Stimulated activated CD4-positive, alpha-beta T cell treated with anti-CD3 and anti-CD28 coated beads, Interleukin-12 subunit alpha, Interleukin-12 subunit beta, amount 100 ng/mL, for 4 hours (primary cell): ENCODE measurements around the gene ALCAM.
"Not testable (repeated sequence)": the region's sequence is repeated elsewhere in the genome, so short reads cannot be mapped to it uniquely, and the experiment has no call there.

Experiments
- DNase-seq: peaks from one replicate; pipeline ENCODE4 v3.0.0-alpha.2; 2020

ALCAM gene

GRCh38 chr3:105537371-105538080, 170.8 kb downstream of the ALCAM start:
- DNase-seq: no peak

- no peak for DNase-seq
These were observed 171.8 kb downstream of the ALCAM start for GRCh38 chr3:105538483-105538882.

GRCh38 chr3:105539897-105540296, 173.2 kb downstream of the ALCAM start:
- no peak for DNase-seq

GRCh38 chr3:105542282-105543019, 175.7 kb downstream of the ALCAM start:
- DNase-seq: no peak

DNA sequence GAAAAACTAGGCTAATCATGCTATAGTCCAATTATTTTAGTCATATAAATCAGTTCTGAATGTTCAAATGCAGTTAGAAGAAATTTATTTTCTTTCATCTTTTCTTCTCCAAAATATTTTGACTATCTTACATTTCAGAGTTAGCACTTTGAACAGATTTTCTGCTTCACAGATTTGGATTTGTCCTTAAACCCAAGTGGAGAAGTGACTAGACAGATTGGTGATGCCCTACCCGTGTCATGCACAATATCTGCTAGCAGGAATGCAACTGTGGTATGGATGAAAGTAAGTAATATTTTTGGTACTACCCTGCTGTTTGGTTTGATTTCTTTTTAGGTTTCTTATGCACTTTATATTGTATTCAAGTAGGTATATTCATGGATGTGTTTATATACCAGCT, 178.3 kb downstream of the ALCAM start:
- DNase-seq: no peak

DNA sequence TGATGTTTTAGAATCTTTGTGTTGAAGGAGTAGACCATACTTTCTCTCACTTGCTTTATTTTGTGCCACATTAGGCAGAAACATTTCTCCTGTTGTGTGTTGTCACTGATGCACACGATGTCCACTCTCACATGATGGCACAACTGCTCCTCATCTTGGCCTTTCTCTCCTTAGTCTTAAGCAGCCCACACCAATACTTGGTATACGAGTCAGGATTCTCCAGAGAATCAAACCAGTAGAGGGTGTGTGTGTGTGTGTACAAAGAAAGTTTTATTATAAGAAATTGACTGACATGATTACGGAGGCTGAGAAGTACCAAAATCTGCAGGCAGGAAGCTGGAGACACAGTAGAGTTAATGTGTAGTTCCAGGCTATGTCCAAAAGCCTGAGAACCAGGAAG, 187.1 kb downstream of the ALCAM start:
- no peak for DNase-seq

GRCh38 chr3:105555206-105555605, 188.5 kb downstream of the ALCAM start:
- DNase-seq: no peak

GRCh38 chr3:105559856-105560255, 193.1 kb downstream of the ALCAM start:
- no peak for DNase-seq

DNA sequence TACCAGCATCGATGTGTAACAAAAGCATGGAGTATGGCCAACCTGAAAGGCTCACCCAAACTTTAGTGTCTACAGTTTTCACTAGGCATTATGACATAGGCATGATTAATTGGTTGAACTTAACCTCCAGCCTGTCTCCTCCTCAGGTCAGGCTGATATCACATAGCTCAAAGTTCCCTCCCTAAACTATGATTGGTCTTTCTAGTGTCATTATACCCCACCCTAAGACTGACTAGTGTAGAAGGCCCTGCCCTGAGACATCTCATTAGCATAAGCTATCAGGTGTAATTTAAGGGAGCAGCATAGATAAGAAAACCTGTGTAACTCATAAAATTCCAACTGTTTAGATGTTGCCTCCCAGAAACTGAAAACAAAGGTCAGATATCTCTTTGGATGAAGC, 195.2 kb downstream of the ALCAM start:
- no peak for DNase-seq

DNA sequence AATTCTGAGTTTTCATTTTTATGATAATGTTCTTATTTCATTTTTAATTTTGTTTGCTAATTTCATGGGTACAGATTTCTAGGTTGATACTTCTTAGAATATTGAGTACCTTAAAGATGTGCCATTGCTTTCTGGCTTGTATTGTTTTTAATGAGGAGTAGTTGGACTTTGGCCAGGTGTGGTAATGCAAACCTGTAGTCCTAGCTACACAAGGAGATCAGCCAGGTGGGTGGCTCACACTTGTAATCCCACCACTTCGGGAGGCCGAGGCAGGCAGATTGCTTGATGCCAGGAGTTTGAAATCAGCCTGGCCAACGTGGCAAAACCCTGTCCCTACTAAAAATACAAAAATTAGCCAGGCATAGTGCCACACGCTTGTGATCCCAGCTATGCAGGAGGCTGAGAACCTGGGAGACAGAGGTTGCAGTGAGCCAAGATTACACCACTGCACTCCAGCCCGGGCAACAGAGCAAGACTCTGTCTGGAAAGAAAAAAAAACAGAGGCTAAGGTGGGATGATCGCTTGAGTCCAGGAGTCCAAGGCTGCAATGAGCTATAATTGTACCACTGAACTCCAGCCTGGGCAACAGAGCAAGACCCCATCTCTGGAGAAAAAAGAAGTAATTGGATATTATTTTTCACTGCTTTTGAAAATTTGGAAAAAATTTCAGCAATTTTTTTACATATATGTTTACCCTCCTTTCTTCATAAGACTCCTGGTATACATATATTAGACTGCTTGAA, 198.0 kb downstream of the ALCAM start:
- no peak for DNase-seq

- no peak for DNase-seq
These were observed 204.3 kb downstream of the ALCAM start for GRCh38 chr3:105571005-105571404.

- DNase-seq: no peak
These were observed 205.8 kb downstream of the ALCAM start for GRCh38 chr3:105572501-105572900.

- no peak for DNase-seq
These were observed 212.7 kb downstream of the ALCAM start for GRCh38 chr3:105579439-105579838.

GRCh38 chr3:105580296-105580965, 213.7 kb downstream of the ALCAM start:
- DNase-seq: no peak

DNA sequence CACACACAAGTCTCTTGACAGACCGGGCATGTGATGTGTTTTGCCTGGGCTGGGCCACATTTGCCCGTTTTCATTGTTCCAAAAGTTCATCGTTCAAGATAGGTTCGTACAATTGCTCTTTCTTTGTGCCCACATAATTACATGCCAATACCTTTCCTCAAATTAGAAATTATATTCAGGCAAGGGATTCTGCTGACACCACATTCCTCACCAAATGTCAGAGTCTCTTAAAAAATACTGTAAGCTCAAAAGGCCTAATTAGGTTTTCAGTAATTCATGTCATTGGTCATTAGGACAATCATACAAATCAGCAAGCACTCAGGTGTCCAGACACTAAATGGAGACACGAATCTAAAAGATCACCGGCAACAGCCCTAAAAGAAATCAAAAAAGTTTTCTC, 215.3 kb downstream of the ALCAM start:
- no peak for DNase-seq

DNA sequence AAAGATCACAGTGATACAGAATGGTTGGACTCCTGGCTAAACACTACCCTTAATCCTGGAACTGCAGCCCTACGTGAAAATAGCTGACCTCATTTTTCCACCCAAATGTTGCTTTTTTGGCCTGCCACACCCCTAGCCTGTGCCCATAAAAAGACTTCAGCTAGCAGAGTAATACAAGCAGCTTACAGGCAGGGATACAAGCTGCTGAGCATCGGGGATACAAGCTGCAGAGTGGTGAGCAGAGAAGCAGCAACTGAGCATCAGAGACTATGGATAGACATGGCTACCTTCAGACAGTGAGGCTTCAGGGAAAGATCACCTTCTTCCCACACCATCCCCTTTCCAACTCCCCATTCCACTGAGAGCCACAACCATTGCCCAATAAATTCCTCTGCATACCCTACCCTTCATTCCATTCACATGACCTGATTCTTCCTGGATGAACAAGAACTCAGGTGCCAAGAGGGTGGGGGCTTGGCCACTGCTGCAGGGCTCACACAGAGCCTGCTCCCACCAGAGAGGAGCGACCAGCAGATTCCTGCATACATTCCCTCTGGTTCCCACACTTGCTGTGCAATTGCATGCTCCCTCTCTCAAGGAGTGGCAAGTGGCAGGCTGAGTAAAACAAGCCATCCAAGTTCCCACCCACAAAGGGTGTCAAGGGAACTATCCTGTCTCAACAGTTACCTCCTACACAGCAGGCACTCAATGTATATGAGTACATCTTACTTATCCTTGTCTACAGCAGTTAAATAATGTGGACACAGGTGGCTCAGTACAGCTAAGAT, 217.5 kb downstream of the ALCAM start:
- DNase-seq: no peak

DNA sequence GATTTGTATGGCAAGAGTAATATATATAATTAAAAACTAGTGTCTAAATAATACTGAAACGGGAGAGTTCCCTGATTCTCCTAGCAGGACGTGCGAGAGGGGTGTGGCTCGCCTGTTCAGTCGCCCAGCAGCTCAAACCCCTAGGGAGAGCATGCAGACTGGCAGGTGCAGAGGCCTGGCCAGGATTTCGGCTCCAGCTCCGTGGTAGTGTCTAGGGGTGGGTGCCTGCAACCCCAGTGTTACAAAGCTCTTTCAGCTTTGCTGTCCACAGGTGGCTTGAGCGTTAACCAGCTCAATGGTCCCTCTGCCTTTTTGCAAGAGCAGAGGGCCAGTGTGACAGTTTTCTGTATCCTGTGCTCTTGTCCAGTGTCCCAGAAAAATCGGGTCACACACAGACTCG, 226.6 kb downstream of the ALCAM start:
- no peak for DNase-seq

- no peak for DNase-seq
These were observed 227.5 kb downstream of the ALCAM start for GRCh38 chr3:105594219-105594618.

GRCh38 chr3:105598042-105598796, 231.5 kb downstream of the ALCAM start:
- DNase-seq: no peak

DNA sequence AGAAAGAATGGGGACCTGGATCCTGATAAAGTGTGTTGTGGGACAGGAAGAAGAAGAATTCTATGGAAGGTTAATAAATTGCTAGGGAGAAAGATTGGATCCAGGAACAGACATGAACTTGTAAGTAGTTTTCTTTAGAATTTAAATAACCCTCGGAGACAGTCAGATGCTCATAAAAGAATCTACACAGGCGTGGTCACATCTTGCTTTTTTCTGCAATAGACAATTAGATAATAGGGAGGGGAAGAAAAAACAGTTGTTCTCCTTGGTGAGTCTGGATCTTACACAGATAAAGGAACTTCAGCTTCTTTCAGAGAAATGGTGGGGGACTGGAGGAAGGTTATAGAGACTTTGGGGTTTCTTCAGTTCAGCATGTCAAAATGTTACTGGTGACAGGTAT, 232.6 kb downstream of the ALCAM start:
- no peak for DNase-seq

GRCh38 chr3:105601756-105602155, 235.0 kb downstream of the ALCAM start:
- DNase-seq: not testable (repeated sequence)

DNA sequence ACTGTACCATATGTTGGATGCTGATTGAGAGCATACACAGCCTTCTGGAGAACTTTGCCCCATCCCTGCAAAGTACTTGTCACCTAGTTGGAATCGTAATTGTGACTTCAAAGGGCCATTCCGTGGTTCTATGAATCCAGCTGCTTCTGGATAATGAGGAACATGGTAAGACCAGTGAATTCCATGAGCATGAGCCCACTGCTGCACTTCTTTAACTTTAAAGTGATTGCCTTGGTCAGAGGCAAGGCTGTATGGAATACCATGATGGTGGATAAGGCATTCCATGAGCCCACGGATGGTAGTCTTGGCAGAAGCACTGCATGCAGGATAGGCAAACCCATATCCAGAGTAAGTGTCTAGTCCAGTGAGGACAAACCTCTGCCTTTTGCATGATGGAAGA, 235.6 kb downstream of the ALCAM start:
- DNase-seq: not testable (repeated sequence)
